Dendritic cell treated with granulocyte-macrophage colony-stimulating factor and Interleukin-4, amounts not matched to agents 40 ng/mL and 50 ng/mL, for 4 days (primary cell): ENCODE data around the gene CCDC38.

Source experiments
- H3K27ac Mint-ChIP-seq: one replicate; pipeline ENCODE4 v1.8.0; 2022; ENCODE audit warnings: mild to moderate bottlenecking, mixed read lengths
- H3K27me3 Mint-ChIP-seq: one replicate; pipeline ENCODE4 v1.8.0; 2022; ENCODE audit warnings: mild to moderate bottlenecking, mixed read lengths
- H3K36me3 Mint-ChIP-seq: one replicate; pipeline ENCODE4 v1.8.0; 2022; ENCODE audit warnings: low read depth, mixed read lengths
- H3K4me1 Mint-ChIP-seq: one replicate; pipeline ENCODE4 v1.8.0; 2022; ENCODE audit warnings: low read depth, mixed read lengths
- H3K4me3 Mint-ChIP-seq: one replicate; pipeline ENCODE4 v1.8.0; 2022; ENCODE audit warnings: mild to moderate bottlenecking, moderate library complexity, mixed read lengths
- H3K9me3 Mint-ChIP-seq: one replicate; pipeline ENCODE4 v1.8.0; 2022; ENCODE audit warnings: mixed read lengths
- intact Hi-C: fragments of 100-400 bp; cut with micrococcal nuclease; formaldehyde crosslinking; loops from one replicate; pipeline ENCODE4 v1.15.0; 2022

CCDC38 gene

DNA sequence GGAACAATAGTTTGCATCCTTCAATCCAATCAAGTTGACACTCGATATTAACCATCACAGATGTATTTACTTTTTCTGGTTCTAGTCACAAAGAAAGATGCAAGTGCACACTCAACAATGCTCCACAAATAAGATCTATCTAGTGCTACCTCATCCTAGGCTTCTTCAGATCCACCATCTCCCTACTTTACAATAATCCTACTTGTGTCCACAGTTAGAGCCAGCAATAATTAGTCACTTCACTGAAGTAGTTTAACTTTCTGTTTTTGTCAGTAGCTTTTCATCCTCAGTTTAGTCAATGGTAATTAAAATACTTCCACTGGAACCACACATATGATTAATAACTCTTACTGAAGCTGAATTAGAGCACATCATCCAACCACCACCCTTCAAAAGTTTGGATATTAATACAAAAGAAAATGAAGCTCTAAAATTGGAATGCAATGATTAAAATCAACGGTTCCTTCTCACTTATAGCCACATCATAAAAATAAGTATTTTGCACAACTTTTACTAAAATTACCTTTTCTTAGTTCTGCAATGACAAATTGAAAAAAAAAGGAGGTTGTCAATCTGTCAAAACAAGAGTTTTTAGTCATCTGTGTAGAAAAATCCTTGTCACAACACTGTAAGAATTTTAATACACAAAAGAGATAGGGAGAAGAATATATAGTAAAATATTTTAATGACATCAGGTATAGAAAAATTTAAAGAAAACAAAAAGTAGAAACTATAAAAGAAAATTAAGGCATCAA, 111.9 kb downstream of the CCDC38 start:
- H3K27me3 Mint-ChIP-seq, result peaks cover 10% of the 10 kb centered on the region
- H3K9me3 Mint-ChIP-seq, result no peaks in the 10 kb centered on the region
- H3K4me1 Mint-ChIP-seq, result no peaks in the 10 kb centered on the region
- intact Hi-C loops, result no loop called here
- H3K27ac Mint-ChIP-seq, result no peak overlapping the region
- no peak overlapping the region for H3K4me3 Mint-ChIP-seq
- H3K36me3 Mint-ChIP-seq, result no peaks in the 10 kb centered on the region

DNA sequence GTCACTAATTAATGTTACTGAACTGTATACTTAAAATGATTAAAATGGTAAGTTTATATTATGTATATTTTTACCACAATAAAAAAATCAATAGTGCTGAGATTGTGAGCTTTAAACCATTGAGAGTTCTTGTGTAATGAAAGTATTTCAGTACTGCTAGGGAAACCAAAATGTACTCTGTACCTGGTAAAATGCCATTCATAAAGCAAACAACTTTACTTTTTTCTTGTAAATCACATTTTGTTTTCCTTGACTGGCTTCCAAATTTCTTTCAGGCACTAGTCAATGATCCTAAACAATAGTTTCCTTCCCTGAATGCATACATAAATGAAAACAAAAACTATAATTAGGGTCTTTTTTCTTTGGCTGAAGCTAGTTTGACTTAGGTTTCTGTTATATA, 113.0 kb downstream of the CCDC38 start:
- no peak overlapping the region for H3K27ac Mint-ChIP-seq

DNA sequence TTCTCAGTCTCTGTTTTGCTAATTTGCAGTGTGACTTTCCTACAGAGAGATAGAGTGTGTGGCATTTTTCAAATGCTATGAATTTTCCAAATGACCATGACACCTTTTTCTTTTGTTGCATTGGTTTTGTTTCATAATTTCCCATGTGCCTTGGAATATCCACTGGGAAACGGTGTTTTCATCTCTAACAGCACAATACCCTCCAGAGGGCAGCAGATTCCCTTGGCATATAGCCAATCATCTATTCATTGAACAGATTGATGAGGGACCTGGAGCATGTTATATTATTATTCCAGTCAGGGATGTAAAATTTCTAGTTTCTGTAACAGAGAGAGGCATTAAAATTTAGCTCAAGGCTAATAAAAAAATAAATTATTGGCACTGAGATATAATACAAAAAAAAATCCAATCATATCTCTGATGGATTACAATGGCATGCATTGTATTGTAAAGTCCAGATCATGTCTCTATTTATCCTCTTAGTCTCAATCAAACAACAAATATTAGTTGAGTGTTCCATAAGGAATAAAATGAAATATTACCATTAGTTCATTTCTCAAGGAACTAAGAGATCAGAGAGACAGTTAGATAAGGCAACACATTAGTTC, 122.2 kb downstream of the CCDC38 start:
- Mint-ChIP-seq H3K27ac (no peak overlapping the region), H3K9me3 (no peaks in the 10 kb centered on the region), H3K36me3 (no peaks in the 10 kb centered on the region), H3K27me3 (peaks cover 9% of the 10 kb centered on the region), H3K4me1 (no peaks in the 10 kb centered on the region), H3K4me3 (no peak overlapping the region)
- intact Hi-C loops, result loop anchor here (5.0 kb wide), 1 partner anchor 177 kb away; the partner anchor contains the start of gene HAL

More for the DNA sequence above, 113.0 kb downstream of the CCDC38 start:
- Mint-ChIP-seq H3K4me3 (no peak overlapping the region), H3K27me3 (peaks cover 9% of the 10 kb centered on the region), H3K4me1 (no peaks in the 10 kb centered on the region), H3K9me3 (no peaks in the 10 kb centered on the region), H3K36me3 (no peaks in the 10 kb centered on the region)
- intact Hi-C loops, result no loop called here
